GM18517 (cell line): ENCODE results near the gene MCCC2.
"Not testable (repeated sequence)": the region's sequence is repeated elsewhere in the genome, so short reads cannot be mapped to it uniquely, and the experiment has no call there.

Experiments
- ATAC-seq: cut with Tn5 transposase; IDR thresholded peaks from one replicate; pipeline ENCODE4 v1.9.1; 2021; ENCODE audit warnings: mild to moderate bottlenecking, moderate library complexity; ENCODE audit not compliant: unreplicated experiment

MCCC2 gene

GRCh38 chr5:71658916-71659662, 71.9 kb downstream of the MCCC2 start:
- no peak for ATAC-seq

GRCh38 chr5:71662381-71662780, 75.2 kb downstream of the MCCC2 start:
- no peak for ATAC-seq

- no peak for ATAC-seq
Measured at GRCh38 chr5:71663191-71663969, 76.2 kb downstream of the MCCC2 start.

- ATAC-seq = not testable (repeated sequence)
Measured at GRCh38 chr5:71664615-71665014, 77.5 kb downstream of the MCCC2 start.

- ATAC-seq = no peak
Measured at GRCh38 chr5:71666321-71666720, 79.2 kb downstream of the MCCC2 start.

- no peak for ATAC-seq
Measured at GRCh38 chr5:71677977-71678376, 90.8 kb downstream of the MCCC2 start.

GRCh38 chr5:71679714-71680113, 92.6 kb downstream of the MCCC2 start:
- ATAC-seq = no peak

GRCh38 chr5:71680510-71680909, 93.4 kb downstream of the MCCC2 start:
- no peak for ATAC-seq

GRCh38 chr5:71681296-71681695, 94.2 kb downstream of the MCCC2 start:
- ATAC-seq = no peak

- ATAC-seq = no peak
Measured at GRCh38 chr5:71684309-71684708, 97.2 kb downstream of the MCCC2 start.

GRCh38 chr5:71693828-71694427, 106.8 kb downstream of the MCCC2 start:
- ATAC-seq = no peak

- ATAC-seq = no peak
Measured at GRCh38 chr5:71695071-71695470, 107.9 kb downstream of the MCCC2 start.

- ATAC-seq = no peak
Measured at GRCh38 chr5:71695595-71695994, 108.5 kb downstream of the MCCC2 start.

- no peak for ATAC-seq
Measured at GRCh38 chr5:71697967-71698366, 110.8 kb downstream of the MCCC2 start.

- ATAC-seq = no peak
Measured at GRCh38 chr5:71699233-71699632, 112.1 kb downstream of the MCCC2 start.

- no peak for ATAC-seq
Measured at GRCh38 chr5:71699751-71700150, 112.6 kb downstream of the MCCC2 start.

GRCh38 chr5:71700803-71701202, 113.7 kb downstream of the MCCC2 start:
- ATAC-seq = no peak

GRCh38 chr5:71701407-71701806, 114.3 kb downstream of the MCCC2 start:
- ATAC-seq = no peak

GRCh38 chr5:71703941-71704340, 116.8 kb downstream of the MCCC2 start:
- no peak for ATAC-seq

GRCh38 chr5:71705421-71705820, 118.3 kb downstream of the MCCC2 start:
- ATAC-seq = no peak

- ATAC-seq = no peak
Measured at GRCh38 chr5:71706906-71707305, 119.8 kb downstream of the MCCC2 start.
